Activated effector memory CD4-positive, alpha-beta T cell treated with anti-CD3 and anti-CD28 coated beads, Interleukin-2, amount 50 U/mL, for 16 hours (primary cell): Measurements from ENCODE around the gene TBCD.
"Not testable (repeated sequence)": the region's sequence is repeated elsewhere in the genome, so short reads cannot be mapped to it uniquely, and the experiment has no call there.

ENCODE experiments used
- DNase-seq: peaks from one replicate; pipeline ENCODE4 v3.0.0-alpha.2; 2020

The TBCD gene

DNA sequence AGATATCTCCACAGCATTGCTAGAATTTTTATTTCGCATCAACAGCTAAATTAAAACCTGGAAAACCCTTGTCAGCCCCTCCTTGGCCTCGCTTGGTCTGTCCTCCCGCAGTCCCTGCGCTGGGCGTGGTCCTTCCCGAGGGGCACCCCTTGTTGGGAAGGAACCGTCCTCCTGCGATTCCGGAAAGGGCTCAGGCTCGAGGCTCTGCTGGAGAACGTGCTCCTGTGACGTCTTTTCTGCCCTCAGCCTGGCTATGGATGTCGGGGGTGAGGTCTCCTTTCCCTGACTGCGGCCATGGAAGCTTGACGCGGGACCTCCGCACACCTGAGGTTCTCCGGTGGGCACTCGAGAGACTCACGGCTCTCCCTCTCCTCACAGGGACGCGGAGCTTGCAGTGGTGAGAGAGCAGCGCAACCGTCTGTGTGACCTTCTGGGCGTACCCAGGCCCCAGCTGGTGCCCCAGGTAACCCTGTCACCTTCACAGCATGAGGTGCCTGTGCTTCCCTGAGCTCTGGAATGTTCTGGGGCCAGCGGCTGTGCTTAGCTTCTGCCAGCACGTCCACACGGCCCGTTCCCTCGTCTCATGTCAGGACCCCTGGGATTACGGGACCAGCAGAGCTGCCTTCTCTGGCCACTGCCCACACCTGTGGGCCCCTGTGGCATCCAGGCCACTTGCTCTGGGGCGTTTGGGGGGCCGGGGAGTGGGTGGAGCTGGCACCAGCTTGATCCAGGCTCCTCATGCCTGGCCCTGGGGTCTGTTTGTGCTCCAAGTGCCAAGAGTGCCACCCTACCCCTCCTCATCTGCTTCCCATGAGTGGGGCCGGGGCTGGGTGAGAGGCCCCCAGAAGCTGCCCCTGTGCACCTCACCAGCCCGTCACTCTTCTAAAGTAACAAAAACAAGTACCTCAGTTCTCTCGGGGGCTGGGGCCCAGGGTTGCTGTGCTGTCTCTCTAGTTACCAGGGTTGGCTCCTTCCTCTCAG, 189.4 kb downstream of the TBCD start:
- DNase-seq = peak; percentile 50

DNA sequence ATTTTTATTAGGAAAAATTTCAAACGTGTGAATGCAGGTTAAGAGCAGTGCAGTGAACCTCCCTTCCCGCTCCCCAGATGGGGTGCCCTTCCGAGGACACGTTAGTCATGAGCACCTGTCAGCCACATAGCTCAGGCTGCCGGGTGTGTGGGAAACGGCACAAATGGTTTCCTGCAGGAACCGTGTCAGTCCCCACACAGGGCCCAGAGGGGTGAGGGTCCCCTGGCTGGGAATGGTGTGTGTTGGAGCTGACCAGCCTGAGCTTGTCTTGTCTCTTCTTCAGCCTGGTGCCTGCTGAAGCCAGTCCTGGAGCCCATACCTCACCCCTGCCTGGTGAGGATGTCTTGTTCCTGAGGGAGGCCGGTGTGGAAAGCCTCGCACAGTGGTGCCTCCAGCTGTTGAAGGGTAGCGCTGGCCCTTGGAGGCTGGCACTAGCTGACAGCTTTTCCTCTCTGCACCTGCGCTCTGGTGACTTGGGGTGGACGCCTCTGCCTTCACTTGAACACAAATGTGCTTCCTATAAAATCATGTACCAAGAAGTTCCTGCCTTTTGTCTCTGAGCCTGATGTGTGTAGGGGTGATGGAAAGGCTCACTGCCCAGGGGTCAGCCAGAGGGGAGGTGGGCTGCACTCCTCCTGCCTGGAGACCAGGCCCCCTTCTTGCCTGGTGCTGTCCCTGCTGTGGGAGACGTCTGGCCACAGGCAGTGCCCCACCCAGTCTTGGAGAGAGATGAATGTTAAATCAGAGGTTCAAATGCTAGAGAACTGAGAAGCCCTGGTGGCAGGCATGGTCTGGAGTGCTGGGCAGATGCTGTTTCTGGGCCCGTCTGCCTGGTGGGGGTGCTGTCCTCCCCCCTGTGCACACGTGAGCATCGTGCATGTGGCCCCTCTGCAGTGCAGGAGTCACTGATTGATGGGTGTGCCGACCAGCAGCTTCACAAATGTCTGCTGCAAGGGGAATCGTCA, 190.6 kb downstream of the TBCD start:
- DNase-seq = peak; percentile 46

DNA sequence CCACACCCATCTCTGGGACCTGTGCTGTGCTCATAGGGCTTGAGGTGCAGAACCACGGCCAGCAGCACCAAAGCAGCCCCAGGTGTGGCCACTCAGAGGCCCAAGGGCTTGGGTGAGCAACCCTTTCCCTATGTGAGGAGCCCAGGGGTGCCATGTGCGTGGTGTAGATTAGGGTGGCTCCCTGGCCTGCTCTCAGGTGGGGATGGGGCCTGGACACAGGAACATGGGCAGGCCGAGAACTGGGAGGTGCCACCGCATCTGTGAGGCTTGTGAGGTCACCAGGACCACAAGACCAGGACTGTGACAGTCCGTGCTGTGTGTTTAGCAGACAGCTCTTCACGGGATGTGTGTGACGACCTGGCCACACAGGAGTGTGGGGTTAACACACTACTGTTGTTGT, 191.5 kb downstream of the TBCD start:
- peak; percentile 49 for DNase-seq

DNA sequence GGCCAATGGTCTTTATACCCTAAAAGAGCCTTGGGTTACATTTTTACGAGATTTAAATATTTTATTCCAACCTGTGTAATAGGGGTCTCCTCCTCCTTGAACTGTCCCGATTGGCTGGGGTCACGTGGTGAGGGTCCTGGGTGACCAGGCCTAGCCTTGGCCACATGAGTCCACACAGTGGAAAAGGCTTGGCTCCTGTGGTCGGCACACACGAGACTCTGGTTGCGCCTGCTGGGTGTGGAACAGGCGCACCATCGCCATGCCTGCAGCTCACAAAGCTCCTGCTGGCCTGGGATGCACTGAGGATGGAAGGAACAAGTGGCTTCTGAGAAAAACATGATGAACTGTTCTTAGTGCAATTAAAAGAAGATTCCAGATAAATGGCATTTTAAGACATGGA, 191.9 kb downstream of the TBCD start:
- DNase-seq = peak; percentile 31

DNA sequence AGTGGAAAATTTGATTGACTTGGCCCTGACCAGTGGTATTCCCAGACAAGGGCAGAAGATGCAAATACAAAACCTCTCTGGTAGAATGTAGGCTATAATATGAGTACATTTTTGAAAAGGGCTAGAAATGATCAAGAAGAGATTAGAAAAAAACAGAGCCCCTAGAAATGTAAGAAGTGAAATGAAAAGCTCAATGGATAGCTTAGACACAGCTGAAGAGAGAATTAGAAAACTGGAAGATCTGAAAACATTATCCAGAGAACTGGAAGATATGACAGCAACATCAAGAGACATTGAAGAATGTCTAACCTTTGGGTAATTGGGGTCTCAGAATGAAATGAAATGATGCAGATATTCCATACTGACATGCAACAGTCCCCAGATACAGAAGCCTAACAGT, 193.1 kb downstream of the TBCD start:
- no peak for DNase-seq

DNA sequence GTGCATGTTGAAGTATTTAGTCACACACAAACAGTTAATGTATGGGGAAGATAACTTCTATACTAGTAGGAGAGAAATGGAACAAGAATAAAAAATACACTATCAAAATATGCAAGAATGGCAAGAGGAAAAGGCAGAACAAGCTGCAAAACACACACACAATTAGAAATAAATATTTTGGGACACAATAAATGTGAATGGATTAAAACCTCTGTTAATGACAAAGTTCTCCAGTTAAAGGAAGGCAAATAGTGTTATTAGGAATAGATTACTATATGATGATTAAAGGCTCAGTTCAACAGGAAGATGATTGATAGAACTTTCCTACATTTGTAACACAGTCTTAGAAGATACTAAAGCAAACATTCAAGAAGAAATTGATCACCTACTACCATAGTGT, 194.2 kb downstream of the TBCD start:
- DNase-seq = no peak

DNA sequence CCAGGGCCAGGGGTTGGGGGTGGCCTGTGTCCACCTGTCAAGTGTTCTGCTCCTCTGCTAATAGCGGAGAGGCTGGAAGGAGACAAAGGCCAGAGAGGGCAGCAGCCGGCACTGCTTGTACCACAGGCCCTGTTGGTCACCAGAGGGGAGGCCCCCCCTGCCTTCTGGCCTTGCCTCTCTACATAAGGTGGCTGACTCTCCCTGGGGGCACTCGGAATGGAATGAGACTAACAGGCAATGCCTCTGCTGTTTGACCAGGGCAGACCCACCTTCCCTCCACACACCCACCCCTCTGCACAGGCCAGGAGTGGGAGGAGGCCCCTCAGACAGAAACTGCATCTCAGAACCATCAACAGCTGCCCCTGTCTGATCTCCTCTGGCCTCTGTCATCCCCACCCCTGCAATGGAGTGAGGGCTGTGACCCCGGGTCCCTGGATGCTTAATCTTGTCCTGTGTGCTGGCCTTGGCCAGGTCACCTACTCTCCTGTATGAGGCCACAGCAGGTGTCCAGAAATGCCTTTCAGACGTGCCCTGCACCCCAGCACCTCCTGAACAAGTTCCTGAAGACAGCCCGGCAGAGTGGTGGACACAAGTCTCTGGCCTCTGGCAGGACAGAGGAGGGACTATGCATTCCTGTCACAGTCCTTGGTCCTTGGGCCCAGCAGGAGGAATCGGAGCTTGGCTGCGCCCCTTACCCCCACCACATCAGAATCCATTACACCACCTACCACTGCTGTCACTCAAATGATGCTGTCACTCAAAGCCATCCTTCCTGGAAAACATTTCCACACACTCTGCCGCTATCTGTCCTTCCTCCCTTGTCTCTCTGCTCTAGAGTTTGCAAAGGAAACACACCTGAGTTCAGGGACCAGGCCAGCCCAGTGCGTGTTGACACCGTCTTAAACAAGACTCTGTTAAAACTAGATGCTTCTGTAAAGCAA, 195.5 kb downstream of the TBCD start:
- peak; percentile 55 for DNase-seq

DNA sequence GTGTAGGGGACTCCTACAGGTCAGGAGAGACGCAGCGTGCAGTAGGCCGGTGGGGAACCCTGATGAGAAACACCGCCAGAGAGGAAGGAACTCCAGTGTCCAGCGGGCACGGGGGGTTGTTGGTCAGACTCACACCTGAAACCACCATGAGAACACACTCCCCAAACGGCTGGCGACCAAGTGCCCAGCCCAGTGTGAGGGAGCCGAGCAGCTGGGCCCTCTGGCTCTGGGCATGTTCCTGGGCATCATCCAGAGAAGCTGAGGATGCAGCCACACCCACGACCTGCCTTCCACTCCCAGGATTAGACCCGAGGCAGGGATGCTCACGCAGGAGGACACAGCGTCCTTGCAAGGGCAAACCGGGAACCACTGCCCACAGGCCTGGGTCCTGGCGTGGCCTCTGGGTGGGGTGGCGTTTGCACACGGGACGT, 196.2 kb downstream of the TBCD start:
- peak; percentile 54 for DNase-seq

DNA sequence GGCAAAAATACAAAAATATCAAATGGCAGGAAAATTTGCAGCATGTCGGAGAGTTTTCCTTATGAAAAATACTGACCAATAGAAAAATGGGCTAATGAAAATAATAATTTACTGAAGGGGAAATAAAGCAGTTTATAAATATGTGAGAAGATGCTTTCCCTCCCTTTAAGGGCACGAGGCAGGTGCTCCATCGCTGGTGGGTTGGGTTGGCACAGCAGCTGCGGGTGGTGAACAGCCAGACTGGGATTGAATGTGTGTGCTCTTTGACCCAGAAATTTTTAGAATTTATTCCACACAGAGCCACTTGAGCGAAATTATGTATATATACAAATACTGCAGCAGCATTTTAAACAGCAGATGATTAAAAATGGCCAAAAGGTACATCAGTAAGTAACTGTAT, 197.1 kb downstream of the TBCD start:
- DNase-seq = no peak

DNA sequence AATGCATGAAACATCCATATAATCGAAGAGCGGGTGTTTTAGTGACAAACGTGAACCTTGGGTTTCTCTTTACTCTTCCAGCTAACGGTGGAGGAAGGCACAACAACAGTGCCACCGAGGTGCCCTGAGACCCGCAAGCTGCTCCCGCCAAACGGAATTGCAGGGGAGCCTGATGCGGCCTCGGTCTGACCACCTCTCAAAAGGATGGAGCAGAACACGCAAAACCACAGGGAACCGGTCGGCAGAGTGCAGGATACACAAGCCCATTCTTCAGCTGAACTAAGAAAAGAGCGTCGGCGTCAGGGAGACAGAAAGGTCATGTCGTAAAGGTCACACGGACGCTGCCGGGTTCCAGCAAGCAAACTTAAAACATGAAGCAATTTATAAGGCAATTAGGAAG, 197.5 kb downstream of the TBCD start:
- peak; percentile 34 for DNase-seq

DNA sequence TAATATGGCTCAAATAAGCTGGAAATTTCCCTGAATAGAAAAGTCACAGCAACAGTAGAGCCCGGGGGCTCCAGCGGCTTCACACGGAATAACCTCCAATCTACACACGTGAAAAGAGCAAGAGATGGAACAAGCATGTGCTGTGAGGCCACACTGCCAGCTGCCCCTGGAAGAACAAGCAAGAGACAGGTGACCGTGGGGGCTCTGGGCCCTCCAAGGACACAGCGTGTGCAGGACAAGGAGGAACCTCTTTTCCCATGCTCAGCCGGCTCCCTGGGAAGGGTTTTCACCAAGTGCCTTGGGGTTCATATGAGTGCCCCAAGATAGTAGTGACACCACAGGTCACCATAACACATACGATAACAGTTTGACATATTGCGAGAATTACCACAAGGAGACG, 198.1 kb downstream of the TBCD start:
- peak; percentile 16 for DNase-seq

DNA sequence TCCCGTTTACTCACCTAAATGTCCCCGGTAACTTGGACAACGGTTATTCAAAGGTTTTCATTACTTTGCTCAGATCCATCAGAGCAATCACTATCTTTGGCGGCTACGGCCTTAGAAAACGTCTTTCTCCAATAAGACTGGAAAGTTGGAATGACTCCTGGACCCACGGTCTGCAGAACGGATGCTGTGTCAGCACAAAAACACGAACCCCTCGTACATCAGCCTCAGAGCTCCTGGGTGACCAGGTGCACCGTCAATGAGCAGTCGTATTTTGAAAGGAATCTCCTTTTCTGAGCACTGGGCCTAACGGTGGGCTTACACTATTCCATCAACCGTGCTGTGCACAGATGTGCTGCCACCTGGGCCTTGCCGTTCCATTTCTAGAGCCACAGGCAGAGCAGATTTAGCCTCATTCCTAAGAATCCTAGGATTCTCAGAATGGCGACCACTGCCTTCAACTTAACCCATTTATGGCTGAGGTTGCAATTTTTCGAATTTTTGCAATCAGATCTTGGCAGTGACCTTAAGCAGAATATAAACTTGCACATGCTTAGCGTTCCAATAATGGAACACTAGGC, 198.7 kb downstream of the TBCD start:
- peak; percentile 8 for DNase-seq

DNA sequence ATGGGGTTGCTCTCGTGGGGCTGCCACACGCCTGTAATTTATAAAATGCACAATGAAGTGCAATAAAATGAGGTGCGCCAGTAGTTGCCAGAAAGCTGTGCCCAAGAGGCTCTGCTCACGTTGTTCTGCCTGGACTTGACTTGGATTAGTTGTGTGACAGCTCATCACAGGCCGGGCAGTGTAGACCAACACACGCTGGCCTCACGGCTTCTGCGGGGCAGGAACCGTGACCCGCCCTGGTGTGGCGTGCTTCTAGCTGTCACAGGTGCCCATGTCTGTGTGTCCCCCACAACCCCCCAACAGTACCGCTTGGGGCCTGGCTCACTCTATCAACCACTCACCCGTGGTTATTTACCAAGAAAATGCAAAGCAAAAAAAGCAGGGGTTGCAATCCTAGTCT, 200.2 kb downstream of the TBCD start:
- peak; percentile 50 for DNase-seq

DNA sequence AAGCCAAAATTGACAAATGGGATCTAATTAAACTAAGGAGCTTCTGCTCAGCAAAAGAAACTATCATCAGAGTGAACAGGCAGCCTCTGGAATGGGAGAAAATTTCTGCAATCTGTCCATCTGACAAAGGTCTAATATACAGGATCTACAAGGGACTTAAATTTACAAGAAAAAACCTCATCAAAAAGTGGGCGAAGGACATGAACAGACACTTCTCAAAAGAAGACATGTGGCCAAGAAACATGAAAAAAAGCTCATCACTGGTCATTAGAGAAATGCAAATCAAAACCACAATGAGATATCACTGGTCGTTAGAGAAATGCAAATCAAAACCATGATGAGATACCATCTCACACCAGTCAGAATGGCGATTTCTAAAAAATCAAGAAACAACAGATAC, 203.2 kb downstream of the TBCD start:
- DNase-seq = not testable (repeated sequence)

DNA sequence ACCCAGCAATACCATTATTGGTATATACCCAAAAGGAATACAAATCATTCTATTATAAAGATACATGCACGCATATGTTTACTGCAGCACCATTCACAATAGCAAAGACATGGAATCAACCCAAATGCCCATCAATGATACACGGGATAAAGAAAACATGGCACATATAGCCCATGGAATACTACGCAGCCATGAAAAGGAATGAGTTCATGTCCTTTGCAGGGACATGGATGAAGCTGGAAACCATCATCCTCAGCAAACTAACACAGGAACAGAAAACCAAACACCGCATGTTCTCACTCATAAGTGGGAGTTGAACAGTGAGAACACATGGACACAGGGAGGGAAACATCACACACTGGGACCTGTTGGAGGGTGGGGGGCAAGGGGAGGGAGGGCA, 203.8 kb downstream of the TBCD start:
- DNase-seq = not testable (repeated sequence)

DNA sequence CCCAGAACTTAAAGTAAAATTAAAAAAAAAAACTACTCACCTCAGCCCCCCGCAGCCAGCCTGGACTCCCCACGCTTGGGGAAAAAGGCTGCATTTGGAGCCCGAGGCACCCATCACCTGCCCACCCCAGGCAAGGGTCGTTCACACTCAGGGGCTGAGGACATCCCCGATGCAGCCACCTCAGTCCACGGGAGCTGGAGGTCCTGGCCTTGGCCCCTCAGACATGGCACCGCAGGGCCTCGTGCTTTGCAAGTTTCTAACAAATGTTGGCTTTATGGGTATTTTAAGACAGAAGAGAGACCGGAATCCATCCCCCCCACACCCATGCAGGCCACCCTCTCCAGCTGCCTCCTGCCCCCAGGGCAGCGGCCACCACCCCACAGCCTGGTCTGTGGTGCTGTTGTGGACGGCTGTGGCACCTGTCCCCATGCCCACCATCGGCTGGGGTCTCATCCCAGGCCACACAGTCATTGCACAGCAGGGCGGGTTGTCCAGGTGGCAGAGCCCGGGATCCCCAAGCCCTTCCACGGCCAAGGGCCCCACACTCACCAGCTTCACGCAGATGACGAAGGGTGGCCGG, 204.4 kb downstream of the TBCD start:
- DNase-seq = peak; percentile 36

DNA sequence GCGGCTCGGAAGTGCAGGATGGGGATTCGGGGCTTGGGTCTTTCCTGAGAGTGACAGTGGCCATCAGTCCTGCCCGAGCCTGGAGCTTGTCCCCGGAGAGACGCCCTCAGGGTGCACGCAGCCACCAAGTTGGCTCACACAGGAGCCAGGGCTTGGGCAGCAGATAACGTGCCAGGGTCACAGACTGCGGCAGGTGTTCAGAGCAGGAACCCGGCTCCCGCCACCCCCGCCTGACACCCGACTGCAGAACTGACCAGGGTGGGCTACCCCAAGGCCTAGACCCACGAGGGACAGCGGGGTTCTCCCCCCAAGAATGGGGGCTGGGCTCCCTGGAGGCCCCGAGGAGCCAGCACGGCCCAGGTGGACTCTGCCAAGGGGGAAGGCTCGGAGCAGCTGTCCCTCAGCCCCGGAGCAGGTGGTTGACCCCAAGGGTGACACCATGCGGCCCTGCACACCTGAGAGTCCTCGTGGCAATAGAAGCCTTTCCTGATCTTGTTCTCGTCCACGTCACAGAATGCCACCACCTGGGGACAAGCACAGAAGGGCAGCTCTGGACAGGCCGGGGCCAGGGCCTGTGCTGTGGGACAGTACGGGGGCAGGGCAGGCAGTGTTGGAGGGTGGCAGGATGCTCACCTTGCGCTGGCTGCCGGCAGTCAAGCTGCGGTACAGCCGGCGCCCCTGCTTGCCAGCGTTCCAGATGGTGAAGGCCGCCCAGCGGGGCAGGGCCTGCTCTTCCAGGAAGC, 205.0 kb downstream of the TBCD start:
- peak; percentile 58 for DNase-seq

DNA sequence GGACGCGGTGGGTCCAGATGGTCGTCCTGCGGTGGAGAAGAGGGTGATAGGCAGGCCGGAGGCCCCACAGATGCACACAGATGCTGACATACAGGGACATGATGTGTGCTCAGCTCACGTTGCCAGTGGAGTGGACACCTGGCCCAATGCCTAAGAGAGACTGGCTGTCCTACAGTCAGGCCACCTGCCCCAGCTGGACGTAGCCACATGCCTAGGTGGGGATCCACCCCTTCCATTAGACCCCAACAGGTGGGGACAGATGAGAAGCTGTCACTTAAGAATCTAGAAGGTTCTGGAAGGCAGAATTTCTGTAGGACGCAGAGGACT, 205.6 kb downstream of the TBCD start:
- DNase-seq = no peak

DNA sequence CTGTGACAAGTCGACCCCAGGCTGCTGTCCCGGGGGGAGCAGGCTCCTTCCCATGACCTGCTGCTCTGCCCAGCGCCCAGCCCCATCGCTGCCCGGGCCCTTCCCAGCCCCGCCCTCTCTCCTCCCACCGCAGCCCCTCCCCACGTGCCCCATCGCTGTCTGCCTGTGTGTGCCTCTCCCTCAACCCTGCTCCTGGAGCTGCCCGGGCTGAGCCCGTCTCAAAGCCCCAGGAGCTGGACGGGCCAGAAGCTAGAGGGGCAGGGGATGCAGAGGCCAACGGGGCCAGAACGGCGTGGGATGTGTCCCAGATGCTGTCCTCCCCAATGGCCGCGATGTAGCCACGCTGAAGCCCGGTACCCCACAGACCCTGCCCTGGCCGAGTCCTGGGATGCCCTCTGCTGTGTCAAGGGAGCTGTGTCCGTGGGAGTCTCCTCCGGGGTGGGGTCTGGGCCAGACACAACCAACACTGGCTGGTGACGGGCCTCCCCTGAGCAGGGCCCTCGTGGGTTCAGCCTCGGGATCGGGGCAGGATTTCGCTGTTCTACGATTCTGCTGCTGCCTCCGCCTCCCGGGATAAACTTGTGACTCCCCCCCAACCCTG, 206.2 kb downstream of the TBCD start:
- peak; percentile 55 for DNase-seq

DNA sequence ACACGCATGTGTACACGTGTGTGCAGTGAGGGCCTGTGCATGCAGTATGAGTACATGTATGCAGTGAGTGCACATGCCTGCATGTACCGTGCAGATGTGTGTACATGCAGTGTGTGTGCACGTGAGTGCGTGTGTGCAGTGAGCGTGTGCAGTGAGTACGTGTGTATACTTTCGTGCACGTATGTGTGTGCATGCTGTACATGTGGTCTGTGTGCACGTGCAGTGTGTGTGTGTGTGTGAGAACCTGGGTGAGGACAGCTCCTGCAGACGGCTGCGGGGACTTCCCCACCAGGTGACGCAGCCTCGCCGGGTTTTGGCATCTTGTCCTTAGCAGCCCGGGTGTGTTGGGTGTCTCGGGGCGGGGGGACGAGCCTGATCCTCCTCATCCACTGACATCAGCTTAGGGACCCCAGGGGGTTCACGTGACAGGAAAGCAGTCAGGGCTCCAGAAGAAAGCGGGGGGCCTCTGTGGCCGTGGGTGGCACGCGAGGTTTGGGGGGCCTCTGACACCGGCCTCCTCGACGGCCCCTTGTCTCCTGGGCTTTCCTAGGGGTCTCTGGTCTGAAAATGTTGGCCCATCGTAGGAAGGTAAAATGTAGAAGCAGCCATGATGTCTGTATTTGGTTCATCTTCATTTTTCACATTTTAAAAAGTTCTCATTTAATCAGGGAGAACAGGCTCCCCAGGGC, 207.5 kb downstream of the TBCD start:
- peak; percentile 53 for DNase-seq
